Left lung (tissue), 10 donors: ENCODE measurements around the gene PRRT1B. TPM values are rescaled to one million over a fixed set of nuclear protein-coding genes. Genes with fewer than 3 reads are reported as not detected.

ENCODE experiments used
- ATAC-seq: fragments of 200-7000 bp; cut with Tn5 transposase; one replicate; pipeline ENCODE4 v1.9.1; 2020; ENCODE audit warnings: moderate library complexity
- DNase-seq, 4 donors: peaks; one replicate each; pipeline ENCODE4 v3.0.0-alpha.2; 2013 to 2020
- H3K27ac ChIP-seq, 2 donors: fragments of 200-600 bp; sonication (generic) in 1 of 2; one replicate each; pipeline versions ENCODE4 v1.5.0 to v1.8.0; 2020 to 2021
- H3K27me3 ChIP-seq, 2 donors: fragments of 200-600 bp; sonication (generic) in 1 of 2; one replicate each; pipeline versions ENCODE4 v1.5.0 to v1.8.0; 2020 to 2021
- H3K36me3 ChIP-seq, 2 donors: fragments of 200-600 bp; sonication (generic) in 1 of 2; one replicate each; pipeline versions ENCODE4 v1.5.0 to v1.8.0; 2020 to 2021
- H3K4me1 ChIP-seq, 2 donors: fragments of 200-600 bp; one replicate each; pipeline ENCODE4 v1.8.0; 2021
- H3K4me3 ChIP-seq, 2 donors: fragments of 200-600 bp; sonication (generic) in 1 of 2; one replicate each; pipeline versions ENCODE4 v1.5.0 to v1.8.0; 2020 to 2021; ENCODE audit warnings: mild to moderate bottlenecking in 1 of 2
- H3K9me3 ChIP-seq, 2 donors: fragments of 200-600 bp; sonication (generic) in 1 of 2; one replicate each; pipeline versions ENCODE4 v1.5.0 to v1.8.0; 2020 to 2021
- CTCF ChIP-seq, 2 donors: fragments of 200-600 bp; sonication (generic) in 1 of 2; IDR thresholded peaks; one replicate each; pipeline versions ENCODE4 v1.5.0 to v1.8.0; 2021; ENCODE audit warnings: antibody characterized with exemption in 2 of 2
- intact Hi-C, 2 donors: fragments of 100-400 bp; cut with DNase I; formaldehyde crosslinking; loops; one replicate each; pipeline versions ENCODE4 v1.11.2 to v1.14.2; 2022
- polyA plus RNA-seq, 6 donors: library from polyadenylated mRNA; unstranded; fragments of 120-200 nt; gene quantifications; one replicate each; pipeline ENCODE4 v1.2.1, GENCODE V29; 2013; ENCODE audit not compliant: insufficient read length in 6 of 6
- total RNA-seq, 2 donors: library from RNA; stranded (reverse); fragmentation: NEBNext Ultra II Directional; extraction: Animal tissue kit (Norgen Biotek cat#: 25700); gene quantifications; one replicate each; pipeline ENCODE4 v1.2.1, GENCODE V29; 2021
- donor health status: DM: no; HTN: yes; CAD: no.
- donor health status: DM: no; HTN: no; CAD: no.

The PRRT1B gene
- total and polyA plus RNA-seq, 8 donors = 2.1 to 9.3 (median 6.4) TPM

DNA sequence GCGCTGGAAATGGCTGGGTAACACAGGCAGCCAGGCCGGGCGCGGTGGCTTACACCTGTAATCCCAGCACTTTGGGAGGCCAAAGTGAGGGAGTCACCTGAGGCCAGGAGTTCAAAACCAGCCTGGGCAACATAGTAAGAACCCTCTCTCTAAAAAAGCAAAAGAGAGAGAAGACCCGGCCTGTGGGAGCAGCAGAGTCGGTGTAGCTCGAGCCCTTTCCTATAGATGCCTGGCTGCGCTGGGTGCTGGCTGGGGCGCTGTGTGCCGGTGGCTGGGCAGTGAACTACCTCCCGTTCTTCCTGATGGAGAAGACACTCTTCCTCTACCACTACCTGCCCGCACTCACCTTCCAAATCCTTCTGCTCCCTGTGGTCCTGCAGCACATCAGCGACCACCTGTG lies 23.5 kb upstream of the PRRT1B start:
- Histone ChIP-seq H3K4me1 (no peaks in the 10 kb centered on the region), H3K27me3 (no peaks in the 10 kb centered on the region), H3K4me3 (no peak overlapping the region), H3K36me3 (peaks cover 0 to 99% of the 10 kb centered on the region in 2 donors), H3K9me3 (no peaks in the 10 kb centered on the region), H3K27ac (no peak overlapping the region)
- no peak for DNase-seq
- intact Hi-C loops = no loop called here
- ATAC-seq = no peak
- TF ChIP-seq CTCF (IDR thresholded peaks at IDR 0.05) = no peak

DNA sequence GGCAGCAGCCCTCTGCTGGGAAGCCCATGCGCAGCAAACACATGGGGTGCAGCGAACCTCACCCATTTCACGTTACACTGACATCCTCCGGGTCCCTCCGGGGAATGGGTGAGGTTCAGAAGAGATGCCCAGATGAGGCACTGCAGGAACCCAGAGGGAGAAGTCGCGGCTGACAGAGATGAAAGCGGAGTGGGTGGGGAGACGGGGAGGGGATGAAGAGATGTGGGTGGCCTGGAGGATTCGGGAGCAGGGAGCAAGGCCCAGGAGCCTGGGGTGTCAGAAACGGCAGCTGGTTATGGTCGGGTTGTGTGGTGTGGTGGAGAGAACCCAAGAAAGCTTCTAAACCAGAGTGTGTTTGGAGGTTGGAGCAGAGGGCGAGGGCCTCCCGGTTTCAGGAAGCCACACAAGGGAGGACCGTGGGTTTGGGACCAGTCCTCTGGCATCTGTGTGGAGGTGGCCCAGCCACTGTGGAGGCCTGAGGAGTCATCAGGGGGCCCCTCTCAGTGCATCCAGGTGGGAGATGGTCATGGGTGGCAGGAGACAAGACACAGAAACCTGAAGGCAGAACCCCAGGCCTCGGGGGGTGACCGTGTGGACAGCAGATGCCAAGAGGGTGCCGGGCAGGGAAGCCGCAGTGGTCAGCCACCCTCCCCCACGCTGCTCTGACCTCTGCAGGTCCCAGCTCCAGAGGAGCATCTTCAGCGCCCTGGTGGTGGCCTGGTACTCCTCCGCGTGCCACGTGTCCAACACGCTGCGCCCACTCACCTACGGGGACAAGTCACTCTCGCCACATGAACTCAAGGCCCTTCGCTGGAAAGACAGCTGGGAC lies 22.9 kb upstream of the PRRT1B start:
- no peaks in the 10 kb centered on the region for H3K4me1 ChIP-seq
- H3K36me3 ChIP-seq = peaks cover 0 to 100% of the 10 kb centered on the region in 2 donors
- no peaks in the 10 kb centered on the region for H3K9me3 ChIP-seq
- no peak for ATAC-seq
- DNase-seq = no peak
- H3K4me3 ChIP-seq = no peak overlapping the region
- TF ChIP-seq CTCF (IDR thresholded peaks at IDR 0.05) = no peak
- H3K27ac ChIP-seq = no peak overlapping the region
- intact Hi-C loops = no loop called here
- no peaks in the 10 kb centered on the region for H3K27me3 ChIP-seq

DNA sequence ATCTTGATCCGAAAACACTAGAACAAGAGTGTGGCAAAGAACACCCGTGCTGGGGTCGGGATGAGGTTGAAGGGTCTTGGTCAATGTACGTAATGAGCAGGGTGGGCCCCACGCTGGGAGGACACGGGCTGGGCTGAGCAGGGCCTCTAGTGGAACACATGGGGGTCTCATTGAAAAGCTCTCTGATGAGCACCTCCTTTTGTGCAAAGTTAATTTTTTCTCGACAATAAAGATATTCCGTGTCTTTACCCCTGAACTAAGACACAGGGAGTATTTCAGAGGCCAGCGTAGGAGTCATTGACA lies 22.3 kb upstream of the PRRT1B start:
- no peak overlapping the region for H3K4me3 ChIP-seq
- H3K27me3 ChIP-seq = no peaks in the 10 kb centered on the region
- DNase-seq (no peak), ATAC-seq (no peak)
- no peaks in the 10 kb centered on the region for H3K4me1 ChIP-seq
- intact Hi-C loops = no loop called here
- H3K9me3 ChIP-seq = no peaks in the 10 kb centered on the region
- no peak overlapping the region for H3K27ac ChIP-seq
- peaks cover 0 to 100% of the 10 kb centered on the region in 2 donors for H3K36me3 ChIP-seq
- TF ChIP-seq CTCF (IDR thresholded peaks at IDR 0.05) = no peak

DNA sequence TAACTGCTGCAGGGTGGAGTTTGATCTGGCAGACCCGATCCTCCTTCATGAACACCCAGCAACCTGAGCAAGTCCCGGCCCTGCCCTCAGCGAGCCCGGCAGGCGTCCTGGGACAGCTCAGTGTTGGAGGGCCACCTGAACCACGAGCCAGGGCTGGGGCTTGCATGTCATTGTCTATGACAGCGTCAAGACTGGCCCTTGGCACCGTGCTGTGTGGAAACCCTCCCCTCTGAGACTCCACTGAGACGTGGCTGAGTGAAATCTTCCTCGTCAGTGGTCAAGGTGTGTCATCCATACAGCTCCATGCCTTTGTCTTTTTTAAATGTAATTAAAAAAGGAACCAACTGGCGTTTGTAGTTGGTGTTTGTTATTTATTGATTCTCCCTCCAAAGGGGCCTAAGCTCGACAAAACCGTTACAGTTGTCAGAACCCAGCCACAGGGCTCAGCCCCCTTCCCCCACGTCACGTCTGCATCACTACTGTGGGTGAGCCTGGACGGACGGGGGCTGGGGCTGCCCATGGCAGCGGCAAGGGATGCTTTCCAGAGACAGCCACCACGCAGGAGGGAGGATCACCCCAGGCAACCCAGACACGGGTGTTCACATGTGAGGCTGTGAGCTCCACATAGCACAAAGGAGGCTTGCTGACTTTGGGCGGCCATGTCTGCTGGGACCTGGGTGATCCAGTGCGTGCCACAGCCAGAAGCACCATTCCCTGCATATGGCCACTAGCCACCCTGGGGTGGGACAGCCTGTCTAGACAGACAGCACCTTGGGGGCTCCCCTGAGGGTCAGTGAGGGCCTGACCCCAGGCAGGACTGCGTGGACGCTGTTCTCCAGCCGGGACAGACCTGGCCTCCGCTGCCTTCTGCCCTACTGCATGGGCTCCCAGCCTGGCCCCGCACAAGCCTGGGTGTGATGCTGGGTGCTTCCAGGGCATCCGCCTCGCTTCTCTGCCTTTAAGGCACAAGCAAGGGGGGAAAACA lies 21.6 kb upstream of the PRRT1B start:
- no peak overlapping the region for H3K4me3 ChIP-seq
- DNase-seq (no peak), ATAC-seq (no peak)
- no peaks in the 10 kb centered on the region for H3K4me1 ChIP-seq
- TF ChIP-seq CTCF (IDR thresholded peaks at IDR 0.05) = no peak
- intact Hi-C loops = no loop called here
- H3K27me3 ChIP-seq = no peaks in the 10 kb centered on the region
- H3K27ac ChIP-seq = no peak overlapping the region
- H3K36me3 ChIP-seq = peaks cover 0 to 100% of the 10 kb centered on the region in 2 donors
- no peaks in the 10 kb centered on the region for H3K9me3 ChIP-seq
